Measurements from ENCODE around the gene USP15.
"Not testable (repeated sequence)": the region's sequence is repeated elsewhere in the genome, so short reads cannot be mapped to it uniquely, and the experiment has no call there.

Gene USP15

DNA sequence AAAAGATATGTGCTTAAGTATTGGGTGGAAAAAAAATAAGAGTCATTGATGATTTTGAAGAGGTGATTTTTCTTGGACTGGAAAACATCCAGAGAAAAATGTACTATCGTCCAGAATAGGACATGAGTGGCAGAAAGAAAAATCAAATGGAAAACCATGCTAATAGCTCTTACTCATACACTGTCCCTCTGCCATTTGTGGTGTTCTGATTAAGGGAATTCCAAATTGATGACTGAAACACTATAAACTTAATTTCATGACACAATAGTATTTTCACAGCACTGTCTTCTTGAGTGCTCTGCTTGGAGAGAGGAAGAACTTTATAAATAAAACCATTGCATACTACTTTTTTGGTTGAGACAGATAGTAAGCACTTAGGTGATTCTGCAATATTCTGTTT, 72.4 kb downstream of the USP15 start:
- DNase-seq = no peak

GRCh38 chr12:62335057-62335456, 74.9 kb downstream of the USP15 start:
- no peak for DNase-seq

DNA sequence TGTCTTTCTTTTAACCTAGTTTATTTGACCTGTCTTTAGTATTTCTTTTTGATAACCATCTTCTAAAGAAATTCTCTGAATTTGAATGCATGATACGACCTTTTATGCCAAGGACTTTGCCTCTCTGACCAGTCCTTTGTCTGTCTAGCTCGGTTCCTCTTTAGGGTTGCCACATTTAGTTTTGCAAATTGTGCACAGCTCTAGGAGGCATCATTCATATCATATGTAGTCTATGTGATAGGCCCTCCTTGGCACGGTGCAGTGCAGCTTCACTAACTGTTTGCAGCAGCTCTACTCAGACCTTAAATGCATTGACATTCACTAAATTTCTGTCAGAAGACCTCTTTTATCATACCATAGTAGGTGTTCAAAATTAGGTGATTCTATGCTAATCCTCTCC, 75.6 kb downstream of the USP15 start:
- DNase-seq = no peak

GRCh38 chr12:62337643-62338042, 77.4 kb downstream of the USP15 start:
- not testable (repeated sequence) for DNase-seq

GRCh38 chr12:62342614-62343303, 82.6 kb downstream of the USP15 start:
- DNase-seq = not testable (repeated sequence)

GRCh38 chr12:62343304-62344120, 83.3 kb downstream of the USP15 start:
- DNase-seq = not testable (repeated sequence)

- DNase-seq = not testable (repeated sequence)
Observed at GRCh38 chr12:62344731-62345556, 84.7 kb downstream of the USP15 start.

DNA sequence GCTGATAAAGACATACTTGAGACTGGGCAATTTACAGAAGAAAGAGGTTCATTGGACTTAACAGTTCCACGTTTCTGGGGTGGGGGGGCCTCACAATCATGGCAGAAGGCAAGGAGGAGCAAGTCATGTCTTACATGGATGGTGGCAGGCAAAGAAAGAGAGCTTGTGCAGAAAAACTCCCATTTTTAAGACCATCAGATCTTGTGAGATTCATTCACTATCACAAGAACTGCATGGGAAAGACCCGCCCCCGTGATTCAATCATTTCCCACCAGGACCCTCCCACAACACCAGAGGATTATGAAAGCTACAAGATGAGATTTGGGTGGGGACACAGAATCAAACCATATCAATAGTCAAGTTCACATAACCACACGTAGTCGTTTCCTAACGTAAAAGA, 85.5 kb downstream of the USP15 start:
- DNase-seq = no peak

DNA sequence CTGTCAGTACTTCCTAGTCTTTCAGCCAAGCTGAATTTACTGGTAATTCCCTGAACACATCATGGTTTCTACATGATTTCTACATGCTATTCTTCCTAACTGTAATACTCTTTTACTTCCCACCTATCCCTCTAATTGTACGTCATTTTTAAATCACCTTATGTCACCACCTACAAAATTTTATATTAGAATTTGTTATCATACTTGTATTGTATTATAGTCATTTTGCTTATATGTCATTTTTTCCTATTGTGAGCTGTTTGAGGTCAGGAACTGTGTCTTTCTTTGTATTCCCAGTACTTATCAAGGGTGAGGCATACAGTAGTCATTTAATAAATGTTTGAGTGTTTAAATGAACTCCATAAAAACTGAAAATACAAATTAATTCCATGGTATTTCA, 86.6 kb downstream of the USP15 start:
- DNase-seq = no peak

GRCh38 chr12:62347922-62348650, 87.9 kb downstream of the USP15 start:
- no peak for DNase-seq

GRCh38 chr12:62350554-62350953, 90.3 kb downstream of the USP15 start:
- no peak for DNase-seq

GRCh38 chr12:62351326-62351725, 91.1 kb downstream of the USP15 start:
- DNase-seq = no peak

GRCh38 chr12:62361048-62361447, 100.8 kb downstream of the USP15 start:
- DNase-seq = no peak

DNA sequence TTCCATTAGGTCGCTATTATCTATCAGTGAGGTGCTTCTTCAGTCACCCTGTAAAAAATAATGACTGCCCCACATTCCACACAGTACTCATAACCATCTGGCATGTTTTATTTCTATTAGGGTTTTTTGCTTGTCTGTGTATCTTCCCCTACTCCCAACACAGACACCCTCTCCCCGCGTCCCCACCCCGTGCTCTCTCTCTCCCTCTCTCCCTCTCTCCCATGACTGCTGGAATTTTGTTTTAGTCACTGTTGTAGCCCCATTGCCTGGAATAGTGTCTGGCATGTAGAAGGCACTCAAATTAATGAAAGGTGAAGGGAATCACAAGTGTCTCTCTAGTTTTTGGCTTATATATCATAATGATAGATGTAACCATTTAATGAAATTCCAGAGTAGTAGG, 103.3 kb downstream of the USP15 start:
- DNase-seq = no peak

DNA sequence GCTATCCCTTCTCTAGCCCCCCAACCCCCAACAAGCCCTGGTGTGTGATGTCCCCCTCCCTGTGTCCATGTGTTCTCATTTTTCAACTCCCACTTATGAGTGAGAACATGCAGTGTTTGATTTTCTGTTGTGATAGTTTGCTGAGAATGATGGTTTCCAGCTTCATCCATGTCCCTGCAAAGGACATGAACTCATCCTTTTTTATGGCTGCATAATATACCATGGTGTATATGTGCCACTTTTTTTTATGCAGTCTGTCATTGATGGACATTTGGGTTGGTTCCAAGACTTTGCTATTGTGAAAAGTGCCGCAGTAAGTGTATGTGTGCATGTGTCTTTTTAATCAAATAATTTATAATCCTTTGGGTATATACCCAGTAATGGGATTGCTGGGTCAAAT, 104.5 kb downstream of the USP15 start:
- not testable (repeated sequence) for DNase-seq

- DNase-seq = not testable (repeated sequence)
Observed at GRCh38 chr12:62365846-62366245, 105.6 kb downstream of the USP15 start.

DNA sequence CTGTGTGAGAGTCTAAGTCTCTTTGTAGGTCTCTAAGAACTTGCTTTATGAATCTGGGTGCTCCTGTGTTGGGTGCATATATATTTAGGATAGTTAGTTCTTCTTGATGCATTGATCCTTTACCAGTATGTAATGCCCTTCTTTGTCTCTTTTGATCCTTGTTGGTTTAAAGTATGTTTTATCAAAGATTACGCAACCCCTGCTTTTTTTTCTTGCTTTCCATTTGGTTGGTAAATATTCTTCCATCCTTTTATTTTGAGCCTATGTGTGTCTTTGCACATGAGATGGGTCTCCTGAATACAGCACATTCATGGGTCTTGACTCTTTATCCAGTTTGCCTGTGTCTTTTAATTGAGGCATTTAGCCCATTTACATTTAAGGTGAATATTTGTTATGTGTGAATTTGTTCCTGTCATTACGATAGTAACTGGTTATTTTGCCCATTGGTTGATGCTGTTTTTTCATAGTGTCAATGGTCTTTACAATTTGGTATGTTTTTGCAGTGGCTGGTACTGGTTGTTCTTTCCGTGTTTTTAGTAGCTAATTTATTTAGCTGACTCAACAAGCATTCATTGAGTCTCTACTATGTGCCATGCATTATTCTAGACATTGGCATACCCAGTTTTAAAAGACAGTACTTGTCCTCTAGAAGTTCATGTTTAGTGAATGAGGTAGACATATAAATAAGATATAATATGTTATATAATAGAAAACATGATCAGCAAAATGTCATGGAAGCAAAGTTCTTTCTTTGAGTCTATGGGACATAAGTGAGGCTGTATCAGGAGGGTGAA, 108.4 kb downstream of the USP15 start:
- DNase-seq = not testable (repeated sequence)

- DNase-seq = no peak
Observed at GRCh38 chr12:62370189-62370588, 110.0 kb downstream of the USP15 start.

- no peak for DNase-seq
Observed at GRCh38 chr12:62371661-62372060, 111.5 kb downstream of the USP15 start.

DNA sequence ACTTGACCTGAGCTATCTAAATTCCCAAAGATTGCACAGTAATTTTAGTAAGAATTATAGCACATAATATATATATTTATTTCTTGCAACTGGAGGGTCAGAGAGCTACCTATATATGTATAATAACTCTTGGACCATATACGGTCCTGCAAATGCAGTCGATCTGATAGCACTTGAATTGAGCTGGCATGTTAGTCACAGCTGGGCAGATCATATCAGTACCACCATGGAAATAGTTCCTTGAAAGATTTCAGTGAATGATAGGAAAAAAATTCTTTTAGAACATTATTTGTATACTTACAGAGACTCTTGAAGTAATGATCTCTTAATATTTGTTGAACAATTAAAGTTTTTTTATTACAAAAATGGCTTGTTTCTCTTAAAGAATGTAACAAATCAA, 111.9 kb downstream of the USP15 start:
- DNase-seq = no peak

- DNase-seq = no peak
Observed at GRCh38 chr12:62372825-62373224, 112.6 kb downstream of the USP15 start.

DNA sequence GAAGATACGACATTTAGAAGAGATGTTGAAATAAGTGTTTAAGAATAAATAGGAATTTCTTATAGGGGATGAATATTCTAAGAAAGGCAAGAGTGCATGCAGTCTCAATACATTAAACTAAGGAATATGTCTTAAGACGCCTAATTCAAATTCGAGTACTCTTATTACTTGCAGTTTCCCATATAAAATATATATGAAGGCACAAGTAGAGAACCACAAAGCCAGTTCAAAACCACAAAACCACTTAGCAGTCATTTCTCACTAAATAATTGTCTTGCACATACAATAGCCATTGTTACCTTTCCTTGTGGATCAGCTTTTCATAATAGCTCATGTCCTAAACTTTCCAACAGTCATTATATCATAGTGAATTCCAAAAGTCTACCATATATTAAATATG, 115.4 kb downstream of the USP15 start:
- no peak for DNase-seq

Measured in NCI-H2227 treated with DMSO at 0.1 percent for 48 hours (cell line).